Liver (tissue), 3 donors: ENCODE data around the gene ZNF423.

Experiments used
- GABPA ChIP-seq, 2 donors: IDR thresholded peaks in 1 of 2; conservative IDR thresholded peaks in 1 of 2; 2 replicates each; pipeline ENCODE4 v1.6.1; 2016; ENCODE audit warnings: antibody characterized with exemption in 2 of 2, mild to moderate bottlenecking in 1 of 2, moderate library complexity in 1 of 2
- RAD21 ChIP-seq, 2 donors: IDR thresholded peaks; 2 replicates each; pipeline ENCODE4 v1.6.1; 2016; ENCODE audit warnings: antibody characterized with exemption in 2 of 2, mild to moderate bottlenecking in 2 of 2
- TAF1 ChIP-seq: conservative IDR thresholded peaks from 2 replicates; pipeline ENCODE4 v1.6.1; 2016; ENCODE audit warnings: antibody characterized with exemption, mild to moderate bottlenecking
- TF ChIP-seq, protein P1 (sequence below): fragments of 150-350 bp; IDR thresholded peaks from 2 replicates; pipeline ENCODE4 v1.5.1; 2017; ENCODE audit warnings: improper control_type of control experiment, low read depth, low read length; ENCODE audit not compliant: missing input control
- TF ChIP-seq, protein P2 (sequence below): IDR thresholded peaks from 2 replicates; pipeline ENCODE4 v1.6.1; 2016; ENCODE audit warnings: antibody characterized with exemption, mild to moderate bottlenecking
- TF ChIP-seq, protein P3 (sequence below): IDR thresholded peaks from 2 replicates; pipeline ENCODE4 v1.6.1; 2016; ENCODE audit warnings: antibody characterized with exemption
- TF ChIP-seq, protein P4 (sequence below): IDR thresholded peaks from 2 replicates; pipeline ENCODE4 v1.6.1; 2016; ENCODE audit warnings: antibody characterized with exemption
- donor health status: healthy.
- donor health status: healthy.

DNA sequence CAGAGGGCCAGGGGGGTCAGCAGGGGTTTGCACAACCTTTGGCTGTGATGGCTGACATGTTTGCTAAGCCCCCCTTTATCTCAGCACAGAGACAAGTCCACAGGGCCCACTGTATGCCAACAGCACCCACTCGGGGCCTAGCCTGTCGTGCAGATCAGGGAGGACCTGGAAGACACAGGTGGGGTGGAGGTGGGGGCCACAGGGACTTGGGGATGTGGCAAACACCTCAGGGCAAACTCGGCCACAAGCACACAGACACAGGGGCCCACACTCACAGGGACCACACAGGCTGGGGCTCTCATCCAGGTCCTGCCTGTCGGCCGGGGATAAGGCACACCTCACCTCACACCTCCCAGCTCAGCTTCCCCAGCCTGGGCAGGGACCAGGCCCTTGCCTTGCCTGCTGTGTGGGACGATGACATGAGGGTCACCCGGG, 394.4 kb downstream of the ZNF423 start:
- TF ChIP-seq, protein P1, sequence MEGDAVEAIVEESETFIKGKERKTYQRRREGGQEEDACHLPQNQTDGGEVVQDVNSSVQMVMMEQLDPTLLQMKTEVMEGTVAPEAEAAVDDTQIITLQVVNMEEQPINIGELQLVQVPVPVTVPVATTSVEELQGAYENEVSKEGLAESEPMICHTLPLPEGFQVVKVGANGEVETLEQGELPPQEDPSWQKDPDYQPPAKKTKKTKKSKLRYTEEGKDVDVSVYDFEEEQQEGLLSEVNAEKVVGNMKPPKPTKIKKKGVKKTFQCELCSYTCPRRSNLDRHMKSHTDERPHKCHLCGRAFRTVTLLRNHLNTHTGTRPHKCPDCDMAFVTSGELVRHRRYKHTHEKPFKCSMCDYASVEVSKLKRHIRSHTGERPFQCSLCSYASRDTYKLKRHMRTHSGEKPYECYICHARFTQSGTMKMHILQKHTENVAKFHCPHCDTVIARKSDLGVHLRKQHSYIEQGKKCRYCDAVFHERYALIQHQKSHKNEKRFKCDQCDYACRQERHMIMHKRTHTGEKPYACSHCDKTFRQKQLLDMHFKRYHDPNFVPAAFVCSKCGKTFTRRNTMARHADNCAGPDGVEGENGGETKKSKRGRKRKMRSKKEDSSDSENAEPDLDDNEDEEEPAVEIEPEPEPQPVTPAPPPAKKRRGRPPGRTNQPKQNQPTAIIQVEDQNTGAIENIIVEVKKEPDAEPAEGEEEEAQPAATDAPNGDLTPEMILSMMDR: no peak
- TF ChIP-seq, protein P2, sequence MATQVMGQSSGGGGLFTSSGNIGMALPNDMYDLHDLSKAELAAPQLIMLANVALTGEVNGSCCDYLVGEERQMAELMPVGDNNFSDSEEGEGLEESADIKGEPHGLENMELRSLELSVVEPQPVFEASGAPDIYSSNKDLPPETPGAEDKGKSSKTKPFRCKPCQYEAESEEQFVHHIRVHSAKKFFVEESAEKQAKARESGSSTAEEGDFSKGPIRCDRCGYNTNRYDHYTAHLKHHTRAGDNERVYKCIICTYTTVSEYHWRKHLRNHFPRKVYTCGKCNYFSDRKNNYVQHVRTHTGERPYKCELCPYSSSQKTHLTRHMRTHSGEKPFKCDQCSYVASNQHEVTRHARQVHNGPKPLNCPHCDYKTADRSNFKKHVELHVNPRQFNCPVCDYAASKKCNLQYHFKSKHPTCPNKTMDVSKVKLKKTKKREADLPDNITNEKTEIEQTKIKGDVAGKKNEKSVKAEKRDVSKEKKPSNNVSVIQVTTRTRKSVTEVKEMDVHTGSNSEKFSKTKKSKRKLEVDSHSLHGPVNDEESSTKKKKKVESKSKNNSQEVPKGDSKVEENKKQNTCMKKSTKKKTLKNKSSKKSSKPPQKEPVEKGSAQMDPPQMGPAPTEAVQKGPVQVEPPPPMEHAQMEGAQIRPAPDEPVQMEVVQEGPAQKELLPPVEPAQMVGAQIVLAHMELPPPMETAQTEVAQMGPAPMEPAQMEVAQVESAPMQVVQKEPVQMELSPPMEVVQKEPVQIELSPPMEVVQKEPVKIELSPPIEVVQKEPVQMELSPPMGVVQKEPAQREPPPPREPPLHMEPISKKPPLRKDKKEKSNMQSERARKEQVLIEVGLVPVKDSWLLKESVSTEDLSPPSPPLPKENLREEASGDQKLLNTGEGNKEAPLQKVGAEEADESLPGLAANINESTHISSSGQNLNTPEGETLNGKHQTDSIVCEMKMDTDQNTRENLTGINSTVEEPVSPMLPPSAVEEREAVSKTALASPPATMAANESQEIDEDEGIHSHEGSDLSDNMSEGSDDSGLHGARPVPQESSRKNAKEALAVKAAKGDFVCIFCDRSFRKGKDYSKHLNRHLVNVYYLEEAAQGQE: no peak
- TF ChIP-seq RAD21 (IDR thresholded peaks at IDR 0.05) (no peak), GABPA (IDR thresholded peaks at IDR 0.05 in 1 of 2, conservative IDR thresholded peaks at IDR 0.05 in 1 of 2) (no peak), TAF1 (no peak)
- TF ChIP-seq, protein P3, sequence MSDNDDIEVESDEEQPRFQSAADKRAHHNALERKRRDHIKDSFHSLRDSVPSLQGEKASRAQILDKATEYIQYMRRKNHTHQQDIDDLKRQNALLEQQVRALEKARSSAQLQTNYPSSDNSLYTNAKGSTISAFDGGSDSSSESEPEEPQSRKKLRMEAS: no peak
- TF ChIP-seq, protein P4, sequence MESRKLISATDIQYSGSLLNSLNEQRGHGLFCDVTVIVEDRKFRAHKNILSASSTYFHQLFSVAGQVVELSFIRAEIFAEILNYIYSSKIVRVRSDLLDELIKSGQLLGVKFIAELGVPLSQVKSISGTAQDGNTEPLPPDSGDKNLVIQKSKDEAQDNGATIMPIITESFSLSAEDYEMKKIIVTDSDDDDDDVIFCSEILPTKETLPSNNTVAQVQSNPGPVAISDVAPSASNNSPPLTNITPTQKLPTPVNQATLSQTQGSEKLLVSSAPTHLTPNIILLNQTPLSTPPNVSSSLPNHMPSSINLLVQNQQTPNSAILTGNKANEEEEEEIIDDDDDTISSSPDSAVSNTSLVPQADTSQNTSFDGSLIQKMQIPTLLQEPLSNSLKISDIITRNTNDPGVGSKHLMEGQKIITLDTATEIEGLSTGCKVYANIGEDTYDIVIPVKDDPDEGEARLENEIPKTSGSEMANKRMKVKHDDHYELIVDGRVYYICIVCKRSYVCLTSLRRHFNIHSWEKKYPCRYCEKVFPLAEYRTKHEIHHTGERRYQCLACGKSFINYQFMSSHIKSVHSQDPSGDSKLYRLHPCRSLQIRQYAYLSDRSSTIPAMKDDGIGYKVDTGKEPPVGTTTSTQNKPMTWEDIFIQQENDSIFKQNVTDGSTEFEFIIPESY: no peak
